ENCODE data around the gene ZMYM2.

ZMYM2 gene

DNA sequence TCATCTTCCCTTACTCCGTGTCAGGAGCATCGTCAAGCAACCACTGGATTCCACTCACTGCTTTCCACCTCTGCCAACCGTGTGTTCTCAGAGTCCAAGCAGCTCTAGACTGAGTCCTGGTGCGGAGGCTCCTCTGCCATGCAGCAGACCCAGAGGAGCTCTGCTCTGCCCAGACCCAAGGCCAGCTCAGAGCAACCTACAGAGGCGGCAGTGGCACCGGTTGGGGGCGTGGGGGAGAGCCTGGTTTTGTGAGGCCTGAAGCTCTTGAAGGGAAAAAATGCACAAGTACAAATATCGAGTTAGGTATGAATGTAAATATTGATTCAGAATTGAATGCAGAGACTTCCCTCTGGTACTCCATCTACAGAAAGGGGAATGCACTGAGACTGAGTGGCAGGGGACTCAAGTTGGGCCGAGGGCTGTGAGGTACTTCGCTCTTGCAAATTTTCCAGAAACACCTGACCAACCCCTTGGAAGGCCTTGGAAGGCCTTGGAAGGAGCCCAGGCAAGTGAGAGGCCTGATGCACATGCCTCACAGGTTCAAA is 155.6 kb downstream of the ZMYM2 start:
- no peak for DNase-seq

DNA sequence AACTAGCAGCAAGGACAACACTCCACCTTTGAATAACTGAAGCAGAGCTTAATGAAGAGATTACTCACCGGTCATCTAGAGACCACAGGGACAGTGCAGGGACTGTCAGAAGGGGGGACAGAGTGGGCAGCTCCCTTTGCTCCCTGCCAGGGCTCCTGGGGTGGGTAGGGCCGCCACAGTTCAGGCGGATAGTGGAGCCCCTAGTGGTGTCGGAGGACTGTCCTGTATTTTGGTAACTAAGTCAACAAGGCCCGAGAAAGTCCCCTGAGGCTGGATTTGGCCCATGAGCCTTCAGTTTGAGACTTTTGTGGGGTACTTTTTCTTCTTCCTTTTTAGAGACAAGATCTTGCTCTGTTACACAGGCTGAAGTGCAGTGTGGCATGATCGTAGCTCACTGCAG is 157.7 kb downstream of the ZMYM2 start:
- DNase-seq: no peak

DNA sequence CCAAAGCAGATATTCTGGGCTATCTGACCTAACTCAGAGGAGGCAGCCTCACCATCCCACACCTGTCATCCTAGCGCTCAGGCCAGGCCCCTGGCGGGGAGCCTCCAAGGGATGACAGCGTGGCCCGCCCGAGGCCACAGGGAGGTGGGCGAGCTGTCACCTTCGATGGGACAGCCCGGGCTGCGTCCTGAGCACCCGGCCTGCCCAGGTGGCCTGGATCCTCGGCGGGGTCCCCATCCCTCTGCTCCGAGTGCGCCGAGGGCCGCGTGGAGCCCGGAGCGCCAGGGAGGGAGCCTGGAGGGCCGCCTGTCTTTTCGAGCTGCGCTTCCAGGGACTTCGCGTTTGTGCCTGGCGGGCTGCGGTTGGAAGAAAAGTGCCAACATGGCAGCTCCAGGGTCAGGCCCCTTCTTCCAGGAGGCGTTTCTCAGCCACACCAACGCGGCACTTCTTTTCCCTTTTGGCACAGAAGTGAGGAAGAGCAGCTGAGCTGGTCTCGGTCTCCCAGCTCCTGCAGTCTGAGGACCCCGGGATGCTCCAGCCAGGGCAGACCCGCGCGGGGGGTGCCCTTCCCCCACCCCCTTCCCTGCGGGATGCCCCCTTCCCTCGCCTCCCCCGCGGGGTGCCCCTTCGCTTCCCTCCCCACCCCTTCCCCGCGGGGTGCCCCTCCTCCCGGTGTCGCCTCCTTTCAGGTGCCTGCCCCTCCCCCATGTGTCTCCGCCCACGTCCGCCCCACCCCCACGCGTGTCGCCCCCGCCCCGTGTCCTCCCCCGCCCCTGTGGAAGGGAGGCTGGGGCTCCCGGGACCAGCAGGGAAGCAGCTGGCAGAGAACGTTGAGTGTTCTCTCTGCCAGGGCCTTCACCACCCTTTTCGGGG is 160.0 kb downstream of the ZMYM2 start:
- DNase-seq: no peak

DNA sequence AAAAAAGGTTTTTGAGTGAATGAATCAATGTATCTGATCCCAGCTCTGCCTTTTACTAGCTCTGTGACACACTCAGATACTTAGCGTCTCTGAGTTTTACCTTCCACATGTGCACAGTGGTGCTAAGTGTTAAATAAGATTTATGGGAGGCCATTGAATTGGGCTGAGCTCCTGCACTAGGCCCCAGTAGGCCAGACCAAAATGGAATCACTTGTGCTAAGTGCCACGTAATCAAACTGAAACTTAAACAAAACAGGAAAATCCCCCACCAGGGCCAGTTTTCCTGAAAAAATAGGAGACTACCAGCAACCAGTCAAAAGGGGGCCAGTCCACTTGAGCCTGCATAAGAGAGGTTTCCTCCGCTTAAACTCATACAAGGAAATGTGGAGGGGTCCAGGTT is 161.4 kb downstream of the ZMYM2 start:
- DNase-seq: no peak

DNA sequence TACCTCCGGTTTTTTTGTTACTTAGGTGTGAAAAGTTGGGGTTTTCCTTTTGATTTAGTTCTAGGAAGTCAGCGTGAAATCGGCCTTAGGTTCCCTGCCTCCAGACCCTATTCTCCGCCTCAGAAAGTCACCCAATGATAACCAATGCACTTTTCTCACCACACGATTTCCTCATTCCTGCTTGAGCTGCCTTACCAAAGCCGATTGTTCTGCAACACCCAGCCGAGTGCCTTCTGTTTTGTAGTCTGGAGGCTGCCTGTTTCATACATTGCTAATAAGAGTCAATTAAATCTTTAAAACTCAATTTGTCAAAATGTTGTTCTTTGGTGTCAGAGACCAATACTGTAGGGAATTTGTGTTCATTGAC is 162.6 kb downstream of the ZMYM2 start:
- DNase-seq: no peak

DNA sequence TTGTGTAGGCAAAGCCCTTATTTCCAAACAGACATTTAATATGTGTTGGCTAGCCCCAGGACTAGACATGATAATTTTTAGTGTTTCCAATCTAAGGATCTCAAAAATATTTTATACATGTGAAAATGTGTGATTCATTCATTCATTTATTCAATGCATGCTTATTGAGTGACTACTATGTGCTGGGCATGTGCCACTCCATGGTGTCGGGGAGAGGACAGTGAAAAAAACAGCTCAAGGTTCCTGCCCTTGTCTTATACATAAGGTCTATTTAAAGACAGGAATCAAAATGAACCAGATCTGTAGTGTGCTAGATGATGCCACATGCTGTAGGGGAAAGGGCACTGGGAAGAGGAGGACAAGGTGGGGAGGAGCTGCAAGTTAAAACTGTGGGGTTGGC is 165.8 kb downstream of the ZMYM2 start:
- no peak for DNase-seq

DNA sequence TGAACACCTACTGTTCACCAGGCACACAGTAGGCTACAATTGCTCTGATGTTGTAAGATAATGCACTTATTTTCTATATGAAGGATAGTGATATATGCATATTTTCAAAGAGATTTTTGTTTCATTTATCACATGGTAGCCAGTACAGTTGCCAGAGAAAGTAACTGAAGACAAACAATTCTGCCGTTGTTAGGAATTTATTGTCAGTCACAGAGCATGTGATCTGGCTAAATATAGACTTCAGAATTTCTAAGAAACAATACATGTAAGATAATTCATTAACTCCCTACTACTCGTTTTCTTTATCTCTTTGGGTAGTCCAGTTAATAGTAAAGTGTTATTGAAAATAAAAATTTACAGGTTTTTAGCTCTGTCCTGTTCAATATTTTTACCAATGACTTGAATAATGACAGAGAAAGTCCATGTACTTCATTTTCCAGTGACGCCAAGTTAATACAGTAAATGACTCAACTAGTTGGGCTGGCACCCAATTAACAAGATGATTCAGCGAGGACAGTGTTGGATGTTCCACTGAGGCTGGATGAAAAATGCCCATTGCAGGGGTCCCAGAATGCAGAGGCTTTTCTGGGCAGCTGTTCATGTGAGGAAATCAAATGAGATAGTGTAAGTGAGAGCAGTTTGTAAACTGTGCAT is 166.7 kb downstream of the ZMYM2 start:
- DNase-seq: no peak

DNA sequence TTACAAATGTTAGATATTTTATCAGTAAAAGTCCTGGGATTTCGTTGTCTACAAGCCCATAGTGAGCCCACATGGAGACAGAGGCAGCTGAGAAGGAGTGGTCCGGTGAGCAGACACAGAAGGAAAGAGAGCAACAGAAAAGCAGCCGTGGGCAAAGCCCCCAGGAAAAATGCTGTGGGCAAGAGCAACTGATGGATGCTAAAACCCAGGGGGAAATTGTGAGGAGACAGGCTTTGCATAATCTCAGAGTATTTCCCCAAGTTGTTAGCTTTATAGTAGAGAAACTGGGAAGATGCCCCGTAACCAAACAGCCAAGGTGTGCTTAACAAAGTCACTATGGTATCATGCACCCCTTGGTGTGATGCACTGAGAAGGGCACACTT is 167.2 kb downstream of the ZMYM2 start:
- DNase-seq: no peak

DNA sequence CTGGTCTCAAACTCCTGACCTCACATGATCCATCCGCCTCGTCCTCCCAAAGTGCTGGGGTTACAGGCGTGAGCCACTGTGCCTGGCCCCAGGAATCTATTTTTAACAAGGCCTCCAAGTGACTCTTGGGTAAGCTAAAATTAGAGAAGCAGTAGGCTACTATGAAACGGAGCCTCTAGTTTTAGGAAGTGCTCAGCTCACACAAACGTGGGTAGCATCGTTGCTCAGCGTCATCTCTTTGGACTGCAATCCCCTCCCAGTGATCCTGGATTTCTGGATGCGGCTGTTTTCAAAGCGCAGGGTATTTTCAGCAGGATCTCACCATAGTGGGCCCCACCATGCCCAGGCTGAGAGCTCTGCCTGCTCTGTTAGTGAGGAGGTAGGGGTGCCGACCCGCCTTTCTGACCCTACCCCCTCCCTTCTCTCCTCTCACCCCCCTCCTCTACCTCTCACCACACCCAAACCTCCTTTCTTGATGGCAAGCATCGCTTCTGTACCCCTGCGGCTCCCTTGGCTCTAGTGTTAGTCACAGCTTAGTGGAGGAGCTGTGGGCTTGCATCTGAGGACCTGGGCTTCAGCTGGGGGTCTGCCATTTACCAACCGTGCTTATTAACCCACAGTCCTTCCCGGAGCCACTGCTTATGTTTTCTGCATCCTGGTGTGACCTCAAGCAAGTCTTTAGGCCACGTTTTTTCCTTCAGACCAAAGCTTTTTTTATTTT is 168.2 kb downstream of the ZMYM2 start:
- no peak for DNase-seq

DNA sequence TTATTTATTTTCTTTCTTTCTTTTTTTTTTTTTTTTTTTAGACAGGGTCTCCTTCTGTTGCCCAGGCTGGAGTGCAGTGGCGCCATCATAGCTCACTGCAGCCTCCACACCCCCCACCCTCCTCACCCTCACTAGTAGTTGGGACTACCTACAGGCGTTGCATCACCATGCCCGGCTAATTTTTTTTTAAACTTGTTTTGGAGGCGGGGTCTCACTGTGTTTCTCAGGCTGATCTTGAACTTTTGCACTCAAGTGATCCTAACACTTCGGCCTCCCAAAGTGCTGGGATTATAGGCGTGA is 168.7 kb downstream of the ZMYM2 start:
- no peak for DNase-seq

DNA sequence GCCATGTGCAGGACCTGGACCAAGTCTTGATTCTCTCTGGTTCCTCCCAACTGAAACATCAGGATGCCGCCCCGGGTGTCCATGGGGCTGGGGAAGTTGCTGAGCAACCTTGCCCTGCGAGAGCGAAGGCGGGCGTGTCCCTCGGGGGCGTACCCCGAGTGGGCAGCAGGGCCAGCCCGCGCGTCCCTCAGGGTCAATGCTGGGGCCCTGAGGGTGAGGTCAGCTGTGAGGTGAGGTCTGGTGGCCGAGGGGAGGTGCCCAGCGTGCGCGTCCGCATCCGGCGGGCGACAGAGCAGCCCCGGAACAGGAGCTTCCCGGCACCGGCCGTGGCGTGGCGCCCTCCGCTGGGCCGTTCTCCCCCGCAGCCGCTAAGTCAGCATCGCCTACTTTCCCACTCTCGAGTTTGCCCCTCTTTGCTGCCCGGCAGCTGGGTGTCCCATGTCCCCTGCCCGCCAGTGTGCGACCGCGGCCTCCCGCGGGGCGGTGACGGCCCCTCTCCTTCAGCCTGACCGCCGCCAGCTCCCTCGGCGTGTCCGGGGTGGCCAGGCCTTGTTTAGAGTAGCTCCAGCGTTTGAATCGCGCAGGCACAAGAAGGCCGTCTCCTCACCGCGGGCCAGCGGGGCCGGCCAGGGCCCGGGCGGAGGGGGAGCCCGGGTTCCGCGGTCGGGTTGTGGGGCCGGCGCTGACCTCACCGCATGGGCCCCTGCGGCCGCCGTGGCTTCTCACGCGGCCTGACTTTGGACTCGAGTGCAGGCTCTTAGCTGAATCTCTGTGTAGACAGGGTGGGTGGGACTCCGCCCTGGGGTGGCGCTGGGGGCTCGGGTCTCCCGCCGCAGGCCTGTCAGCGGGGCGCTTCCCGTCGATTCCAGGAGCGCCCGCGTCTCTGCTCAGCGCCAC is 169.3 kb downstream of the ZMYM2 start:
- DNase-seq: no peak

DNA sequence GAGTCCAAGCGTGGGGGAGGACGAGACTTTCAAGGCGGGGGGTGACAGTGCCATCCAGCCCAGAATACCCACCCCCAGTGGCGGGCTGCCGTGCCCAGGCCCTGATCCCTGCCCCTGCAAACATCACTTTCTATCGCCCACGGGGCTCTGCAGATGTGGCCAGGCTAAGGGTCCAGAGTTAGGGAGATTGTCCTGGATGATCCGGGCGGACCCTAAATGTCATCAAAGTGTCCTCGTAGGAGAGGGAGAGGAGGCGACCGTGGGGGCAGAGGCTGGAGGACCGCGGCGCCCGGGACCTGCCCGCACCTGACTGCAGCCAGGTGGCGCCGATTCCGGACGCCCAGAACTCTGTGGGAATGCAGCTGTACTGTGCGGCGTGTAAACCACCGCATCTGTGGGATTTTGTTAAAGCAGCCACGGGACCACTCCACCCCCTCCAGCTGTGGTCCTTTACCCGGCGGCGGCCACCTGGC is 170.0 kb downstream of the ZMYM2 start:
- DNase-seq: no peak

DNA sequence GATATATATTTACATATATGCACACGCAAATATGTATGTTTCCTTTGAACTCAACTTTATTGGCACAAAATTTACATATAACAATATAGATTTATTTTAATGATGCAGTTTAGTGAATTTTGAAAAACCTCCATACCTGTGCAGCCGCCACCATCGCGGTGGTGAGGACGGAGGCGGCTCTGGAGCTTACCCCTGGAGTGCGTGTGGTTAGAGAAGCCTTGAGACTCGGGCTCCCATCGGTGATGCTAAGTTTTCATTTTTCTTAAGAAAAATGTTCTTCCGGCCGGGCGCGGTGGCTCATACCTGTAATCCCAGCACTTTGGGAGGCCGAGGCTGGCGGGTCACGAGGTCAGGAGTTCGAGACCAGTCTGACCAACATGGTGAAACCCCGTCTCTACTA is 170.5 kb downstream of the ZMYM2 start:
- DNase-seq: no peak

DNA sequence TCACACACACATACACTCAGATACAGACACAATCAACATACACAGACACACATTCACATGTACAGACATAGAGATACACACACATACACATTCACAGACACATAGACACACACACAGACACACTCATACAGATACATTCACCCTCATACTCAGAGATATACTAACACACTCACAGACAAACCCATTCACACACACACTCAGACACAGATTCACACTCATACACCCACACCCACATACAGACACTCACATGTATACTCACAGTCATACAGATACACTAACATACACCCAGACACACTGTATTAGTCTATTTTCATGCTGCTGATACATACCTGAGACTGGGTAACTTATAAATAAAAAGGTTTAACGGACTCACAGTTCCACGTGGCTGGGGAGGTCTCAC is 171.5 kb downstream of the ZMYM2 start:
- DNase-seq: no peak

DNA sequence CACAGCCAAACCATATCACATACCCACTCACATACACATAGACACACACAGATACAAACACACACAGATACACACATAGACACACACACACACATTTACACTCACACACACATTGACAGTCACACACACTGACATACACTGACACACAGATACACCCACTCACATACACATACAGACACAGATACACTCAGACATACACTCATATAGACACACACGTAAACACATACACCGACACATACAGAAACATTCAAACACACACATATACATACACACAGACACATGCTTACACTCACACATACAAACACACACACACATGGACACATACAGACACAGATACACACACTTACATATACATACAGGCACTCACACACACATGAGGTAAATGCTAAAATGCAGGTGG is 172.1 kb downstream of the ZMYM2 start:
- no peak for DNase-seq

DNA sequence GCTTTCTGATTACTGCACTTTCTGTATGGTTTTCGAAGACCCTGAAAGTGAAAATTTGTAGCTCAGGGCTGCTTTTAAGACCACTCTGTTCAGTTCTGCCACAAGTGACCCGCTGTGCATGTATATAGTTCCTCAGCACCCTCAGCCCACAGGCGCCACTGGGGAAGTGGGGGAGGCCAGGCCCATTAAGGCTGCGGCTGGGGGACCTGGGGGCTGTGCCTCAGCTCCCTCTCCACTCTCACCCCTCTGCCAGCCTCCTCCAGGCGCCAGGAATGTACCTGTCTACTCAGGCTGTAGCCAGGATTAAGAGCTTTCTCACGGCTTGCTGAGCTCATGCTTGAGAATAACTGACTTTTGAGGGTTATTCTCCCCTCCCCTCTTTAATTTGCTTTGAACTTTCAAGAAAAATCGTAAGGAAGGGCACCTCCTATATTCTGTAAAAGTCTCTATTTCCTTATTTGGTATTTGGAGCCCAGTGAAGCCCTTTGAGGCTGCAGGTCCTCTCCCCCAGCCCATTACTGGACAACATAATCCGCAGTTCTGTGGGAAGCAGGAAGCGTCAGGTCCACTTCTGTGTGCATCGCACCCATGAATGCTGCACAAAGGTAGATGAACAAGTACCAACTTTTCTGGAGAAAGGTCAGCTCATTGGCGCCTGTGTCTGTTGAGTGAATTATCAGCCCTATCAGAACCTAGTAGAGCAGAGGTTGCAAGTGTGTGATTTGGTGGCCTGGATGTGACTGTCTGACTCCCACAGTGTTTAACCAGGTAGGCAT is 172.7 kb downstream of the ZMYM2 start:
- DNase-seq: no peak

DNA sequence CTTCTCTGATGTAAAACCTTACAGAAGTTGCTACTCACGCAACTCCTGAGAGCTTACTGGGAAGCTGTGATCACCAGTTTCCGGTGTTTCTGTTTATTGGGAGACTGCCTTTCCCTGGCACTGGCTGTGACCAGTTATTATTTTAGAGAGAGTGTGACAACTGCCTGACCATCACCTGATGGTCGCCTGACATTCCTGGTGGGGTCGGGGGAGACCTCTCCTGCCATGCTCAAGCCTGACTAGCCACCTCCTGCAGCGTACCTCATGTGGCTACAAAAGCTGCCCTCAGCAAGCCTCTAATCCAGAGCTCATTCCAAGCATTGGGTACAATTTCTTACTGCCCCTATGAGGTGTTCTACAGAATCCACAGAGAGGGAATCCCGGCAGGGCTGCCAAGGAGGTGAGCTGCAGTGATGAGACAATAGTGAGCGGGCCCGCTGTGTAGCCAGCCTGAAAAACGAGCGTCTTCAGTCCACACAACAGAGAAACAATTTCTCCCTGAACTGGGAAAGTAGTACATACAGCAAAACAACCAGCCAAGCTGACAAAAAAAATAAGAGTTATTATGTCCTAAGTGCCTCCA is 173.6 kb downstream of the ZMYM2 start:
- DNase-seq: no peak

DNA sequence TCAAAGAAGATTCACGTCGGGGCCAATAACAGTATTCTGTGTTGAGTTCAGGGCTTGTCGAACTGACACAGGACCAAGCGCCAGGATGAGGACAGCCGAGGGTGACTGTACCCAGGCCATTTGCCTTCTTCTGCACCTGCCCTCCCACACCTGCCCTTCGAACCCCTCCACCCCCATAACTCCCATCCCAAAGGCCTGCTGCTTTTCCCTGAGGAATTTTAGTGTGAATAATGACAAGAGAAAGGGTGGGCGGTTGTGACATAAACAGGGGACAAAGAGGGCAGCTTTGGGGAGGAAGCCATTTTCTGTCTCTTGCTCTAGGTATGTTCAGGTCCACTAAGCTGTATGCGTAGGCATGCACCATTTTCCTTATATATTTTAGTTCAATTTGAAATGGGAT is 176.2 kb downstream of the ZMYM2 start:
- no peak for DNase-seq

DNA sequence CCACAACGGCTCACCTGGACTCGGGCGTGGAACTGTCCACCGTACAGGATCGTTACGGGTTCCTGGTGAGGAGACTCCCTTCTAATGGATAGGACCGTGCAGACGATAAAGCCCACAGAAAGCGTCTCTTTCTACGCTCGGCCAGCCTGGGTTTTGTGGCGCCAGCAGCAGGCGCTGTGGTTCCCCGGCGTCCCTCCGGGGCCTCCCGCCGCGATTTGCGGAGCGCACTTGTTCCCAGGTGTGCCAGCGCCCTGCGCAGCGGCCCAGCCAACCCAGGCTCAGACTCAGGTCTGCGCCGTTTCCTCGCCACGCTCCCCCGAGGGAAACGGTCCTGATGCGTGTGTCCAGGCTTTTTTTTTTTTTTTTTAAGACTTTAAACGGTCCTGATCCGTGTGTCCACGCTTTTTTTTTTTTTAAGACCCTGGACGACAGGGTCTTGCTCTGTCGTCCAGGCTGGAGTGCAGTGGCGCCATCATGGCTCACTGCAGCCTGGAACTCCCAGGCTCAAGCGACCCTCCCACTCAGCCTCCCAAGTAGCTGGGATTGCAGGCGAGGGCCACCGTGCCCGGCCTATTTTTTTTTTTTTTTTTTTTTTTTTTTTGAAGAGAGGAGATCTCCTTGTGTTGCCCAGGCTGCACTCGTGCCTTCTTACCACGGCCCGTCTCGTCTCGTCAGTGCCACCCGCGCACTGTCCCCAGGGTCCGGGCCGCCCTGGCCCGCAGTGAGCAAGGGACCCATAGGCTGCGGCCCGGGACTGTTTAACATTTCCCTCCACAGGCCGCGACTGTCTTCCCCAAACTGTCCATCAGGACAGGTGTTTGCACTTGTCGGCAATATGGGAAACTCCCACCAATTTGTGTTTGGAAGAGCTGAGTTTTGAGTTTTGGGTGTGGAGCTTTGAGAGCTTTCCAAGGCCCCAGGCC is 178.5 kb downstream of the ZMYM2 start:
- DNase-seq: no peak

DNA sequence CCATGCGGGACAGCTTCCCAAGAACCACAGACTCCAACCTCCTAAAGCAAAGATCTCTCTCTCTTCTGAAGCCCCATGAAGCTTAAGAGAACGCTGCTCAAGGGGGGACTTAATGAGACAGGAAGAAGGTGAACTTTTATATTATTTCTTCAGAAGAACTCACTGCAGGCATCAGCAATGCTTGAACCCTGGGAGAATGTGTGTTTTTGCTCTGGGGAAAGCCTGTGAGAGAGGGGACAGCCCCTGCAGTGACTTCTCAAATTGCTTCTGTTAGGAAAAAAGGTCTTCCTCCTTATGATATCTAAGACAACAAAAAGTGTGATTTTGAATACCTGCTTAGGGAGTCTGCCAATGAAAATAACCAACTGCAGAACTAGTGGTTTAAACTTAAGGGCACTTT is 179.3 kb downstream of the ZMYM2 start:
- DNase-seq: no peak
